Bronchial epithelial cell (primary cell): ENCODE data around the gene RETREG1. TPM values are rescaled to one million over a fixed set of nuclear protein-coding genes. Genes with fewer than 3 reads are reported as not detected.

Source experiments
- DNase-seq: peaks from one replicate; pipeline ENCODE4 v3.0.0-alpha.2; 2010; ENCODE audit warnings: low read depth
- FAIRE-seq: peaks from 2 replicates; lab custom pipeline; 2011; peaks lifted over from hg19 to GRCh38; lab: Jason Lieb, UNC
- H3K27me3 ChIP-seq: 2 replicates; pipeline ENCODE4 v1.5.1; 2011; ENCODE audit warnings: low read length; ENCODE audit not compliant: control insufficient read depth, insufficient read depth
- H3K36me3 ChIP-seq: 2 replicates; pipeline ENCODE4 v1.5.1; 2011; ENCODE audit warnings: low read length; ENCODE audit not compliant: control insufficient read depth, insufficient read depth
- H3K4me3 ChIP-seq: 2 replicates; pipeline ENCODE4 v1.5.1; 2011; ENCODE audit warnings: mild to moderate bottlenecking, low read depth, low read length, control low read depth
- CTCF ChIP-seq: IDR thresholded peaks from 2 replicates; pipeline ENCODE4 v1.5.1; 2011; ENCODE audit warnings: mild to moderate bottlenecking, moderate library complexity, low read length, control low read depth, inconsistent platforms; ENCODE audit not compliant: insufficient read depth, severe bottlenecking
- total RNA-seq: library from RNA; depleted of rRNA; stranded (reverse); fragments of >200 nt; gene quantifications from 2 replicates; pipeline ENCODE4 v1.2.1, GENCODE V29; 2014

Gene RETREG1
- total RNA-seq, 1 donor from 2014 or later = 0.53 TPM

DNA sequence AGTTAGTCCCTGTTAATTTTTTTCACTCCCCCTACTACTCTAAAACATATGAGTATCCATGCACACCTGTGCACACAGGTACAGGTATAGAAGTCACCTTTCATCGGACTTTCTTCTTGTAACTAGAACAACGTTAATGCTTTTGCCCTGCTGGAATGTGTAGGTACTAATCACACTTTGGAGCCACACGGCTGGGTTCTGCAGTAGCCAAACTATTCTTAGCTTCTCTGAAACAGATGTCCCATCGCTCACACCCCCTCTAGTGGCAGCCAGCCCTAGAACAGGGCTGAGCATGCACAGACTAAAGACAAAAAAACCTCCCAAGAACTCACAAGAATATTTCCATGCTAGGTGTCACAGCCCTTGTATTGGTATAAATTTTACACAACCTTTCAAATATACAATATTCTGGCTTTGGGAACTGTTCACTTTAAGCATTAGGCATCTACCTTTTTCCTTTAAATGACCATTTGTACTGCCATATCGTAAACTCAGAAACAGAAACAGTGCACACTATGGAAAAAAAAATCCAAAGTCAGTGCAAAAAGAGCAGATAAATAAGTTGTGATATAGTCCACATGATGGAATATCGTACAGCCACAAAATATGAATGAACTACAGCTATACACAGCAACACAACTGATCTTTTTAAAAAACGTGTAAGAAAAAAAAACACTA lies 64.0 kb downstream of the RETREG1 start:
- TF ChIP-seq CTCF = peak; percentile 88
- no peak for FAIRE-seq
- DNase-seq = peak; percentile 64
- no peaks in the 10 kb centered on the region for H3K36me3 ChIP-seq
- no peaks in the 10 kb centered on the region for H3K27me3 ChIP-seq
- no peak overlapping the region for H3K4me3 ChIP-seq

- Histone ChIP-seq H3K4me3 (no peak overlapping the region), H3K27me3 (no peaks in the 10 kb centered on the region), H3K36me3 (no peaks in the 10 kb centered on the region)
- TF ChIP-seq CTCF = no peak
- DNase-seq (no peak), FAIRE-seq (no peak)
Measured at GRCh38 chr5:16551628-16552027, 65.2 kb downstream of the RETREG1 start.

GRCh38 chr5:16550316-16550952 lies 66.4 kb downstream of the RETREG1 start:
- Histone ChIP-seq H3K36me3 (no peaks in the 10 kb centered on the region), H3K27me3 (no peaks in the 10 kb centered on the region), H3K4me3 (no peak overlapping the region)
- DNase-seq = peak; percentile 56
- TF ChIP-seq CTCF = peak; percentile 85
- no peak for FAIRE-seq

GRCh38 chr5:16549491-16550206 lies 67.1 kb downstream of the RETREG1 start:
- FAIRE-seq (no peak), DNase-seq (no peak)
- Histone ChIP-seq H3K36me3 (no peaks in the 10 kb centered on the region), H3K4me3 (no peak overlapping the region), H3K27me3 (no peaks in the 10 kb centered on the region)
- TF ChIP-seq CTCF = no peak

DNA sequence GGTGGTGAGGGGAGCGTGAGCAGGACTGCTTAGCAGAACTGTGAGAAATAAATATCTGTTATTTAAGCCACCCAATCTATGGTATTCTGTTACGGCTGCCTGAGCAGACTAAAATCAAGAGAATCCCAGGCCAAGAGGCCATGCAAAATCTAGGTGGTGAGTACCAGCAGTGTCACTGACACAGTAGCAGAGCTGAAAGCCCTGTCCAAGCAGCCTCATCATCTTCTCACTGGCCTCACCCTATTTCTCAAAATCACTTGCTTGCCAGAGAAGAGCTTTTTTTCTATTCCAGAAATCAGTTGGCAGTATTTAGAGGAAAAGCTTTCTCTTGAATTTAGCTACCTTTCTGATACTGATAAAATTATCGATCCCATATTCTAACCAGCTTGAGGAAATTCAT lies 68.0 kb downstream of the RETREG1 start:
- Histone ChIP-seq H3K27me3 (no peaks in the 10 kb centered on the region), H3K36me3 (no peaks in the 10 kb centered on the region), H3K4me3 (no peak overlapping the region)
- FAIRE-seq = no peak
- DNase-seq = no peak
- TF ChIP-seq CTCF = no peak
